ENCODE results near the gene CD99. TPM values are rescaled to one million over a fixed set of nuclear protein-coding genes. Genes with fewer than 3 reads are reported as not detected.

CD99 gene
- total RNA-seq, 1 donor from 2014 or later = 282 TPM

- TF ChIP-seq CTCF (IDR thresholded peaks at IDR 0.05) (no peak), POLR2AphosphoS5 (IDR thresholded peaks at IDR 0.05; ENCODE audit: insufficient read depth in 1 of 2, low read depth in 1 of 2) (no peak), POLR2A (IDR thresholded peaks at IDR 0.05) (no peak)
- no peaks in the 10 kb centered on the region for H3K36me3 ChIP-seq
- H3K4me1 ChIP-seq = no peaks in the 10 kb centered on the region
- intact Hi-C loops (cut with DNase I) = no loop called here
- H3K4me3 ChIP-seq = no peak overlapping the region
- H3K27ac ChIP-seq = no peak overlapping the region
- DNase-seq (ENCODE audit: extremely low spot score in 2 of 2) = no peak
- no peaks in the 10 kb centered on the region for H3K27me3 ChIP-seq
- H3K9me3 ChIP-seq = no peaks in the 10 kb centered on the region
These were observed 43.5 kb upstream of the CD99 start for GRCh38 chrX:2647627-2648026.

- no peaks in the 10 kb centered on the region for H3K9me3 ChIP-seq
- no peaks in the 10 kb centered on the region for H3K27me3 ChIP-seq
- H3K4me3 ChIP-seq = no peak overlapping the region
- H3K36me3 ChIP-seq = no peaks in the 10 kb centered on the region
- no peak for TF ChIP-seq POLR2A (IDR thresholded peaks at IDR 0.05)
- no peak for TF ChIP-seq CTCF (IDR thresholded peaks at IDR 0.05)
- TF ChIP-seq POLR2AphosphoS5 (IDR thresholded peaks at IDR 0.05; ENCODE audit: insufficient read depth in 1 of 2, low read depth in 1 of 2) = no peak
- no peaks in the 10 kb centered on the region for H3K4me1 ChIP-seq
- intact Hi-C loops (cut with DNase I) = no loop called here
- DNase-seq (ENCODE audit: extremely low spot score in 2 of 2) = no peak
- H3K27ac ChIP-seq = no peak overlapping the region
These were observed 41.1 kb upstream of the CD99 start for GRCh38 chrX:2650037-2650436.

GRCh38 chrX:2650865-2651264 lies 40.2 kb upstream of the CD99 start:
- Histone ChIP-seq H3K27ac (no peak overlapping the region), H3K9me3 (no peaks in the 10 kb centered on the region), H3K4me1 (no peaks in the 10 kb centered on the region), H3K36me3 (no peaks in the 10 kb centered on the region), H3K27me3 (no peaks in the 10 kb centered on the region), H3K4me3 (no peak overlapping the region)
- TF ChIP-seq CTCF (IDR thresholded peaks at IDR 0.05) (no peak), POLR2A (IDR thresholded peaks at IDR 0.05) (no peak), POLR2AphosphoS5 (IDR thresholded peaks at IDR 0.05; ENCODE audit: insufficient read depth in 1 of 2, low read depth in 1 of 2) (no peak)
- intact Hi-C loops (cut with DNase I) = no loop called here
- no peak for DNase-seq (ENCODE audit: extremely low spot score in 2 of 2)

- TF ChIP-seq CTCF (IDR thresholded peaks at IDR 0.05) = no peak
- no peaks in the 10 kb centered on the region for H3K9me3 ChIP-seq
- H3K36me3 ChIP-seq = no peaks in the 10 kb centered on the region
- H3K4me3 ChIP-seq = no peak overlapping the region
- H3K4me1 ChIP-seq = no peaks in the 10 kb centered on the region
- no peak for DNase-seq (ENCODE audit: extremely low spot score in 2 of 2)
- intact Hi-C loops (cut with DNase I) = no loop called here
- no peak overlapping the region for H3K27ac ChIP-seq
- no peaks in the 10 kb centered on the region for H3K27me3 ChIP-seq
These were observed 39.0 kb upstream of the CD99 start for GRCh38 chrX:2652106-2652505.

- intact Hi-C loops (cut with DNase I) = no loop called here
- DNase-seq (ENCODE audit: extremely low spot score in 2 of 2) = no peak
These were observed 36.4 kb upstream of the CD99 start for GRCh38 chrX:2654436-2655340.

More at GRCh38 chrX:2654436-2655340, 36.4 kb upstream of the CD99 start:
- Histone ChIP-seq H3K27ac (no peak overlapping the region), H3K4me3 (no peak overlapping the region), H3K9me3 (no peaks in the 10 kb centered on the region), H3K36me3 (no peaks in the 10 kb centered on the region), H3K4me1 (no peaks in the 10 kb centered on the region), H3K27me3 (no peaks in the 10 kb centered on the region)
- no peak for TF ChIP-seq POLR2AphosphoS5 (IDR thresholded peaks at IDR 0.05; ENCODE audit: insufficient read depth in 1 of 2, low read depth in 1 of 2)
- no peak for TF ChIP-seq CTCF (IDR thresholded peaks at IDR 0.05)
- no peak for TF ChIP-seq POLR2A (IDR thresholded peaks at IDR 0.05)

All from vagina (tissue), 2 donors.